Measurements from ENCODE around the gene TMEM154.

Gene TMEM154

DNA sequence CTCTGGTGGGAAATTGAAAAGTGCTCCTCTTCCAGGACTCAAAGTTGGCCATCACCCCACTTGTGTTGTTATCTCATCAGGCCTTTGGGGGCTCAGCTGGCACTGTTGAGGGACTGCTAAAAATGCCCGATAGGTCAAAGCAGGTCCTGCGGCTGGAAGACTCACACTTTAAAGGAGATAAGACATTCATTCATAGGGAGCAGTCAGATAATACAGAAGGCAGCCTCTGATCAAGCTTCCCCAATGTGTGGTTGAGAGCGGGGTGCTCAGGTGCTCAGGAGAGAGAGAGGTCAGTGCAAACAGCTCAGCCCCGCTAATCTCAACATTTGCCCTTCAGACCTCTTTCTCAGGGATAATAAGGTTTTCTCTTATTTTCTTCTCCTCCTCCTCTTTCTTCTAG is 70.3 kb downstream of the TMEM154 start:
- Histone ChIP-seq H3K9me2 (replicated peaks; ENCODE audit: low read depth, low read length) (no peaks in the 10 kb centered on the region), H3K79me2 (ENCODE audit: insufficient read depth, low read length) (no peaks in the 10 kb centered on the region), H3K9me3 (ENCODE audit: insufficient read depth, low read depth, low read length) (no peaks in the 10 kb centered on the region), H3K4me2 (ENCODE audit: low read depth, low read length, poor library complexity, severe bottlenecking) (no peak overlapping the region), H3K36me3 (ENCODE audit: insufficient read depth, low read length) (no peaks in the 10 kb centered on the region), H4K20me1 (ENCODE audit: insufficient read depth, low read length, poor library complexity, severe bottlenecking) (no peaks in the 10 kb centered on the region), H3K9ac (ENCODE audit: low read depth, low read length, poor library complexity, severe bottlenecking) (no peak overlapping the region), H2AFZ (ENCODE audit: low read length) (no peak overlapping the region), H3F3A (ENCODE audit: low read depth) (no peaks in the 10 kb centered on the region), H3K4me1 (ENCODE audit: insufficient read depth, low read length, poor library complexity, severe bottlenecking) (peaks cover 20% of the 10 kb centered on the region), H3K4me3 (ENCODE audit: low read length, poor library complexity, severe bottlenecking) (no peak overlapping the region), H3K27me3 (ENCODE audit: insufficient read depth, low read length, poor library complexity, severe bottlenecking) (no peaks in the 10 kb centered on the region)
- TF ChIP-seq EZH2phosphoT487 (IDR thresholded peaks at IDR 0.05; ENCODE audit: borderline replicate concordance) = no peak
- TF ChIP-seq, protein P1, sequence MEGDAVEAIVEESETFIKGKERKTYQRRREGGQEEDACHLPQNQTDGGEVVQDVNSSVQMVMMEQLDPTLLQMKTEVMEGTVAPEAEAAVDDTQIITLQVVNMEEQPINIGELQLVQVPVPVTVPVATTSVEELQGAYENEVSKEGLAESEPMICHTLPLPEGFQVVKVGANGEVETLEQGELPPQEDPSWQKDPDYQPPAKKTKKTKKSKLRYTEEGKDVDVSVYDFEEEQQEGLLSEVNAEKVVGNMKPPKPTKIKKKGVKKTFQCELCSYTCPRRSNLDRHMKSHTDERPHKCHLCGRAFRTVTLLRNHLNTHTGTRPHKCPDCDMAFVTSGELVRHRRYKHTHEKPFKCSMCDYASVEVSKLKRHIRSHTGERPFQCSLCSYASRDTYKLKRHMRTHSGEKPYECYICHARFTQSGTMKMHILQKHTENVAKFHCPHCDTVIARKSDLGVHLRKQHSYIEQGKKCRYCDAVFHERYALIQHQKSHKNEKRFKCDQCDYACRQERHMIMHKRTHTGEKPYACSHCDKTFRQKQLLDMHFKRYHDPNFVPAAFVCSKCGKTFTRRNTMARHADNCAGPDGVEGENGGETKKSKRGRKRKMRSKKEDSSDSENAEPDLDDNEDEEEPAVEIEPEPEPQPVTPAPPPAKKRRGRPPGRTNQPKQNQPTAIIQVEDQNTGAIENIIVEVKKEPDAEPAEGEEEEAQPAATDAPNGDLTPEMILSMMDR (conservative IDR thresholded peaks at IDR 0.05; ENCODE audit: low read length) = no peak

DNA sequence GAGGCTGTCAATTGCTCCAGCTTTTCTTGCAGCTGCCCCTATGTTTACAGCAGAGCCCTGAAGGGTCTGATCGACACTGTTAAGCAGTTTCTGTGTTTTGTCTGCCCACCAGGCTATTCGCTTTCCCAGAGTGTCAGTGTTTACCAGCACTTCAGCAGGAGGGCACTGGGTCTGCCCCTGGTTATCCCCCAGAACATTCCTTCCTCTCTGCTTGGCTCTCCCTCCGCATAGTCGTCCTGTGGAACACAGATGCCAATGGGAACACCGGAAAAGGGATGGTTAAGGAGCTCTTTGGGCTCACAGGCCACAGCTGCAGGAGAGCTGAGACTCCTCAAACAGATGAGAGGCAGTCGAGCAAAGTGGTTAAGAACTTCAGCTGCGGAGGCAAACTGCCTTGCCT is 72.6 kb downstream of the TMEM154 start:
- Histone ChIP-seq H3K27me3 (ENCODE audit: insufficient read depth, low read length, poor library complexity, severe bottlenecking) (no peaks in the 10 kb centered on the region), H3K79me2 (ENCODE audit: insufficient read depth, low read length) (no peaks in the 10 kb centered on the region), H3K4me1 (ENCODE audit: insufficient read depth, low read length, poor library complexity, severe bottlenecking) (peaks cover 20% of the 10 kb centered on the region), H3F3A (ENCODE audit: low read depth) (no peaks in the 10 kb centered on the region), H3K9me3 (ENCODE audit: insufficient read depth, low read depth, low read length) (no peaks in the 10 kb centered on the region), H3K9me2 (replicated peaks; ENCODE audit: low read depth, low read length) (no peaks in the 10 kb centered on the region), H3K9ac (ENCODE audit: low read depth, low read length, poor library complexity, severe bottlenecking) (no peak overlapping the region), H2AFZ (ENCODE audit: low read length) (no peak overlapping the region), H4K20me1 (ENCODE audit: insufficient read depth, low read length, poor library complexity, severe bottlenecking) (no peaks in the 10 kb centered on the region), H3K4me2 (ENCODE audit: low read depth, low read length, poor library complexity, severe bottlenecking) (no peak overlapping the region), H3K4me3 (ENCODE audit: low read length, poor library complexity, severe bottlenecking) (no peak overlapping the region), H3K36me3 (ENCODE audit: insufficient read depth, low read length) (no peaks in the 10 kb centered on the region)
- TF ChIP-seq EZH2phosphoT487 (IDR thresholded peaks at IDR 0.05; ENCODE audit: borderline replicate concordance) = no peak
- TF ChIP-seq, protein P1 (conservative IDR thresholded peaks at IDR 0.05; ENCODE audit: low read length) = no peak

DNA sequence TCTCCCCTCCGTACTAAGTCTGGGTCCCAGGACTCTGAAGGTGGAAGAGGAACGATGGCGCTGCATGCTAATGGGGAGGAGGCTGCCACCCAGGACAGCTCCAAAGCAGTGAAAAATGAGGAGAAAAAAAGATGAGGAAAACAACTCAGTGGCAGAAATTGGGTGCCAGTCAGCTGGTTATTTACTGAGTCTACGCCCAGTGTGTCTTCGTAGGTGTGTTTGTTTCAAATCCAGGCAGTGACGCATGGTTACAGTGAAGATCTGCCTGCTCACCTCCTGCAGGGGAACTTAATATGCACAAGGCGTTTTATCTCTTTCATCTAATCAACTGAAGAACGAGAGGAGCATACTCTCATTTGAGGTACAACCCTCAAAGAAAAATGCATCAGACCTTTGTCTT is 73.0 kb downstream of the TMEM154 start:
- TF ChIP-seq, protein P1 (conservative IDR thresholded peaks at IDR 0.05; ENCODE audit: low read length) = no peak
- TF ChIP-seq EZH2phosphoT487 (IDR thresholded peaks at IDR 0.05; ENCODE audit: borderline replicate concordance) = no peak

More for the DNA sequence above, 73.0 kb downstream of the TMEM154 start:
- Histone ChIP-seq H3K9me2 (replicated peaks; ENCODE audit: low read depth, low read length) (no peaks in the 10 kb centered on the region), H3K36me3 (ENCODE audit: insufficient read depth, low read length) (no peaks in the 10 kb centered on the region), H3K4me1 (ENCODE audit: insufficient read depth, low read length, poor library complexity, severe bottlenecking) (peaks cover 19% of the 10 kb centered on the region), H3K79me2 (ENCODE audit: insufficient read depth, low read length) (no peaks in the 10 kb centered on the region), H2AFZ (ENCODE audit: low read length) (no peak overlapping the region), H3K9ac (ENCODE audit: low read depth, low read length, poor library complexity, severe bottlenecking) (no peak overlapping the region), H3K4me2 (ENCODE audit: low read depth, low read length, poor library complexity, severe bottlenecking) (no peak overlapping the region), H3K9me3 (ENCODE audit: insufficient read depth, low read depth, low read length) (no peaks in the 10 kb centered on the region), H3F3A (ENCODE audit: low read depth) (no peaks in the 10 kb centered on the region), H3K27me3 (ENCODE audit: insufficient read depth, low read length, poor library complexity, severe bottlenecking) (no peaks in the 10 kb centered on the region), H4K20me1 (ENCODE audit: insufficient read depth, low read length, poor library complexity, severe bottlenecking) (no peaks in the 10 kb centered on the region), H3K4me3 (ENCODE audit: low read length, poor library complexity, severe bottlenecking) (no peak overlapping the region)
